Loucy (cell line): ENCODE data around the gene EIF2B1.

ENCODE experiments used
- CTCF ChIP-seq: fragments of 200-600 bp; sonication (generic); conservative IDR thresholded peaks from 2 replicates; pipeline ENCODE4 v1.5.1; 2014; ENCODE audit warnings: mild to moderate bottlenecking, antibody characterized with exemption, low read length
- EZH2phosphoT487 ChIP-seq: fragments of 200-600 bp; IDR thresholded peaks from 2 replicates; pipeline ENCODE4 v1.6.1; 2018; ENCODE audit warnings: antibody characterized with exemption, mild to moderate bottlenecking, moderate library complexity, borderline replicate concordance

DNA sequence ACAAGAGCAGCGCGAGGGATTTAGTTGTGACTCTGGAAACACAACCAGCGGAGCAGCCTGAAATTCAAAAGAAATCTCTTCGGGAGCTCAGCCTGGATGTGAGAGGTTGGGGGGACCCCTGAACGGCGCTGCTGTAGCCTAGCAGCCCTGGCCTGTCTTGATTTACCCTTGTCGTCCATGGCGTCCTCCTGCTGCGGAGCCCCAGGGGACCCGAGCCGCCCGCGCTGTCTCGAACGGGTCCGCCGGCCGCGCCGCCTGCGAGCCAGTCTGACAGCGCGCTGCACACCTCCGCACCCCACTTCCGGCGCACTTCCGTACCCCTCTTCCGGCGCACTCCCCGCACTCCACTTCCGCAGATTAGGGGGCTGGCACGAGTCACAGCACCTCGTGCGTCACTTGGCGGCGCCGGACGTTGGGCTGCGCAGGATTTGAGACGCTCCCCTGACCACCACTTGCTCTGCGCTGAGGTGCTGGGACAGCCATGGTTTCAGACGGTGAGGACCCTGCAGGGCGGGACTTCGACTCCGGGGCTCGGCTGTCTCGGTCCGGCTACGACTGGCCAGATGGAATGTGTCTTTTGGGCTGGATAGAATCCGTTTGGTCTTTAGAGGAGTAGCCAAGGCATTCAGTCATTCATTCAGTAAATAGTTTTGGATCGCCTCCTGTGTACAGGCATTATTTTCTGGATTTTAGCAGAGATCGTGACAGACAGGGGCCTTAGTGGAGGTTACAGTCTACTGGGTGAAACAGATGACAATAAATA, at the start of gene EIF2B1, which contains the start of gene GTF2H3:
- TF ChIP-seq CTCF (no peak), EZH2phosphoT487 (no peak)
